HG02798 (cell line): ENCODE data around the gene GFOD1.
A peak's percentile ranks its signal among the peaks of the same experiment; 100 is the strongest.

Experiments
- ATAC-seq: cut with Tn5 transposase; IDR thresholded peaks from one replicate; pipeline ENCODE4 v1.9.1; 2021; ENCODE audit warnings: mild to moderate bottlenecking; ENCODE audit not compliant: unreplicated experiment, poor library complexity

The GFOD1 gene

DNA sequence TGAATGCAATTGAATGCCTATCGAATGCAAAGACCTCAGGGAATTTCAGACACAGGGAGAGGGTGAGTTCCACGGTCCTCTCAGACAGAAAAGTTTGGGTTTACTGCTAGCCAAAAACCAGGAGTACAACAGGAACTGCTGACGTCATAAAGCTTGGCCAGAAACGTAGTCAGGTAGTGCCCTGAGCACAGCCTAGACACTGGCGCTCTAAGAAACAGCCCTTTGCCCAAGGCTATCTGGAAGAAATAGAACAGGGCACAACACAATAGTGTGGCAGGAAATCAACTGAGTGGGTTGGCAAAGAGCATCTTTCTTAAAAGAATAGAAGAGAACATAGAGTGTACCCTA lies 58.0 kb downstream of the GFOD1 start:
- no peak for ATAC-seq

DNA sequence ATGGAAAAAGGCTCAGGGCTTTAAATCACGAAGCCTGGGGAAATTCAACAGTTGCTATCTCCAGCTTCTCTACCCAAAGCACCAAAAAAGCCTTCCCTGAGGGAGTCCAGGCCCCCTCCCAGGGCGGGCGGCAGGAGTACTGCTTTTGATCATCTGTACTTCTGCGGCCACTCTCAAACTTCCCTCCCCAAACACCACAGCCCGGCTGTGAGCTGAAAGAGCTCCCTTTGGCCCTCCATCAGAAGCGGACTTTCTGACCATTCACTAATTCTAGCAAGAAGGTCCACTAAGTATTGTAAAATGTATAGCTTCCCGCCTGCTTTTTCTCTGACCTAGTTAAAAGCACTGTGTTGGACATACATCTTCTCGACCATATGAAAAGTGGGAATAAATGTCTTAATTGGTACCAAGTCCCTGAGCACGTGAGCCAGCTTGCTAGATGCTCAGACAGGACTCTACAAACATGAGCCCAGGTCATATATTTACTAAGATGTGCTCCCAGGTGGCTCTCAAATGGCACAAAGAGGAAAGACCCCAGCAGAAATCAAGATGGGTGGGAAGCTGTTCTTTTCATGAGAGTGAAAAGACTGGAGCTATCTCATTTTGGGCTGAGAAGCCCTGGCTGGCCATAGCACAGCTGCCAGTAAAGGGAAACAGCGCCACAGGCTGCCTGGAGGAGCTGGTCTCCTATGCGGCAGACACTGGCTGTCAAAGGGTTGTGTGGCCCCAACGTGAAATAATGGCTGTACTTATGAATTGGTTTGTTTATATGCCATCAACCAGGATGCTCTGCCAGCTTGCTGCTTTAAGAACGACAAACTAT lies 58.6 kb downstream of the GFOD1 start:
- peak; percentile 26 for ATAC-seq

DNA sequence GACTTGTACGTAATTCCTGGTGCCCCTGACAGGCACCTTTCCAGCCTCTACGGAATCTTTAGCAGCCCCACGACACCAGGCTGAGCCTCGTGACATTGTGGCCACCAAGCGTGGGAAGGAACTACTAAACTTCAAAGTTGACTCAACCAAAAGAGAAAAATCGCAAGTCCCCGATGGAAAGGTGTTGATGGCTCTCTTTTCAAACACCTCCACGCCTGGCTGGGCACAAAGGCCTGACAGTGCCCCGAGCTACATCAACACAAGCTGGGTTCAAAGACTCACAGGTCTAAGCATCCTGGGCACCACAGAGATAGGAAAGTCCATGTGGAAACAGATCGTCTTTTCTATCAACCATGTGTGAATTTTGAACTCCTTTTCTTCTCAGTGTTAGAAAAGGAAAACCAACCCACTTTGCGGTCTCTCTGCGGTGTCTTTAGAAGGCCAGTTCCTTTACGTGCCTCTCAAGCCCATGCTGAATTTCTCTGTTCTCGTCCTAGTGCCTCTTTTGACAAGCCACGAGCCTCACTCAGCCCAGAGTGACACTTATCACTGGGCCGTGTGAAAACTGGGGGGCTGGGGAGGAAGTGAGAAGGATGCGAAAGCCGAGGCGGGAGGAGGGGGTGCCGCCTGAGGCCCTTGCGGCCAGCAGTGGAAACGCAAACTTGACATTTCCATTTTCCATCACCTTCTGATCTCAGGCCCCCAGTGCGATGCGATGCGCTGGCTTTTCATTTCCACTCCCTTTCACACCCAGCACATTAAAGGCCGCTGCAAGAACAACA lies 59.4 kb downstream of the GFOD1 start:
- peak; percentile 71 for ATAC-seq

DNA sequence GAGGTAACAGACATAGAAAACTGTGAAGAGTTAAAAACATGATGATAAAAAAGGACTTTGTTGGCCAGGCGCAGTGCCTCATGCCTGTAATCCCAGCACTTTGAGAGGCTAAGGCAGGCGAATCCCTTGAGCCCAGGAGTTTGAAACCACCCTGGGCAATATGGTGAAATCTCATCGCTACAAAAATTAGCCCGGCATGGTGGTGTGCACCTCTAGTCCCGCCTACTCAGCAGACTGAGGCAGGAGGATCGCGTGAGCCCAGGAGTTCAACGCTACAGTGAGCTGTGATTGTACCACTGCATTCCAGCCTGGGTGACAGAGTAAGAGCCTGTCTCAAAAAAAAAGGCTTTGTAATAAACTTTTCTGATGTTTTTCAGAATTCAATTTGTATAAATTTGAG lies 60.1 kb downstream of the GFOD1 start:
- ATAC-seq: no peak

DNA sequence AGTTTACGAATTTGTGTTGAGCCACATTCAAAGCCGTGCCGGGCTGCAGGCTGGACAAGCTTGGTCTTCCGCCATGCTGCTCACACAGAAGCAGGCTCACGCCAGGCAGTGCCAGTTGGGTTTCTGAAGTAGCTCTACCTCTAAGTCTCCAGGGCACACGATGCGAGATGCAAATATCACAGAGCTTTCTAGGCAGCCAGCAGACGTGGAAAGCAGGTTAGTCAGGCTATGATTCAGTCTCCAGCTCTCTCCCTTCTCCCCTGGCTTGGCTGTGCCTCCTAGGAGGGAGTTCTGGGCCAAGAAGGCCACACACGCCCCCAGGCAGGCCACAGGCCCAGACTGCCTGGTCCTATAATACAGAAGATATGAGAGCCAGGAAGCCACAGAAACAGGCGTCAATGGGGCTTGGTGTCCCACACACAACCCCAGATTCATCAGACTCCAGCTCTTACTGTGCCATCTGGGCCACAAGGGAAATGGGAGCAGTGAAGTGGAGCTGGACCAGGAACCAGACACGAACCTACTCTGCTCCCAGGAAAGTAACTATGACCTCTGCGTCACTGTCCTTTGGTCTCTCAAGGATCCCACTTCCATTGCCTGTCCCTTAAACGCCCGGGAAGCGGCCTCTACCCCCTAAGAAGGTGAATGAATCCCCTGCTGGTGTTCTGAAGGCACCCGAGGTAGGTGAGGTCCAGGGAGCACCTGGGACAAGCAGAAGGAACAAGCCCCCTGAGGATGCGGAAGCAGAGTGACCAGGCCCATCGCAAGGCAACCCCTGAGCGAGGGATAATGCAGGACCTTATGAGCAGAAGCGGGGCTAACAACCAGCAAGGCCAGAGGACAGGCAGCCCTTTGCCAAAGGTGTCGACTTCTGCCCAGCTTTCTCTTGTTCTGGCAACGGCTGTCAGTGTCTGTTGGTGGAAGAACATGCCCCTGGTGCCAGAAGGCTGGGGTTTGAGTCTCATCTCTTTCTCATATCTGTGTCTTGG lies 61.2 kb downstream of the GFOD1 start:
- peak; percentile 8 for ATAC-seq

DNA sequence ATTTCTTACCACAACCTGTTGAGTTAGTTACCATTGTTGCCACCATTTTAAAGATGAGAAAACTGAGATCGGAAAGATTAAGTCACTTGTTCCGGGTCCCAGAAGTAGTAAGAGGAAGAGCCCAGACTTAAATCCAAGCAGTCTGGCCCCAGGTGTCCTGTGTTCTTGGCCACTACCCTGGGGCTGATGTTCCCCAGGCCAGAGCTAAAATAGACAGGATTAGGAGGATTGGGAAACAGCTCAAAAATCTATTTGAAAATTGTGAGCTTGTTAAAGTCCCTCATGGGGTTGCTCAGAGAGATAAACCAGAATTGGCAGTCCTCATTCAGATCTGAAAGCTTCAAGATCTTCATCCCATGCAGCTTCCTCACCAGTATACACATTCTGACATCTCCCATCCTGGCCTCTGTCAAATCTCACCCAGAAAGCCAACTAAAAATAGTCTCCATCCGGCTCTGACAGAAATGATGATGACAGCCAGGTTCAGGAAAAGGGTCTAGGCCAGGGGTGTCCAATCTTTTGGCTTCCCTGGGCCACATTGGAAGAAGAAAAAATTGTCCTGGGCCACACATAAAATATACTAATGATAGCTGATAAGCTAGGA lies 62.0 kb downstream of the GFOD1 start:
- no peak for ATAC-seq

DNA sequence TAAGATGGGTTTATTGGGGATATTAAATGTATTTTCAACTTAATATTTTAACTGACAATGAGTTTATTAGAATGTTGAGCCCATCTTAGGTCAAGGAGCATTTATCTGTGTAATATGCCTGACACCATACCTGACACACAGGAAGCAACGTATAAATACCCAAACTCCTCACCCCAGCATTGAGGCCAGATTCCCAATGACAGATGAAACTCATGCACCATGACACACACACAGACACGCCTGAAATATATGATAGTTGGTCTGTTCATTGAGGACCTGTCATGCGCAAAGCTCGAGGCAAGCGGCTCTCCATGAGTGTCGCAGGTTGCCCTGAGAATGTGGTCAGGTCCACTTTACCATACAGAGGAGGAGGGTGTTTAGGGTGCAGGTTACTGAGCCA lies 64.1 kb downstream of the GFOD1 start:
- no peak for ATAC-seq

DNA sequence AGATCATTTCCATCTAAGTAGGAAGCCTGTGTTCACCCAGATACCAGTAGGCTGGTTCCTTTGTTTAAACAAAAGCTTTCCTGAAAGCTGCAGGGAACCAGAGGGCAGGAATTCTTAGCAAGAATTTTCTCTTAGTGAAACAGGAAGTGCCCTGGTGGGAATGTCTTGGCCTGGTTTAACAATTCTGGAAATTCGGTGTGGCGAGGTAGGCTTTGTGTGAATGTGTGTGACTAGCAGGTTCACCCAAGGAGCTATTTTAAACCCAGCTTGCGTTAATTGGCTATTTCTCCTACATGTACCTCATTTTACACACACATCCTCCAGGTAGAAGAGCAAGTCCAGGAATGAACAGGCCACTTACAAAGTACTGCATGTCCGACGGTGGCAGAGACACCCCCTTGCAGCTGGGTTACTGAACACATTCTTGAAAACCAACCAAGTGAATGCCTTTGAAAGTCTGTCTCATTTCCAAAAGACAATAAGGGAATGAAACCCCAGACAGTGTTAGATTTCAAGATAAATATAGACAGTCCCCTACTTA lies 64.6 kb downstream of the GFOD1 start:
- ATAC-seq: no peak

DNA sequence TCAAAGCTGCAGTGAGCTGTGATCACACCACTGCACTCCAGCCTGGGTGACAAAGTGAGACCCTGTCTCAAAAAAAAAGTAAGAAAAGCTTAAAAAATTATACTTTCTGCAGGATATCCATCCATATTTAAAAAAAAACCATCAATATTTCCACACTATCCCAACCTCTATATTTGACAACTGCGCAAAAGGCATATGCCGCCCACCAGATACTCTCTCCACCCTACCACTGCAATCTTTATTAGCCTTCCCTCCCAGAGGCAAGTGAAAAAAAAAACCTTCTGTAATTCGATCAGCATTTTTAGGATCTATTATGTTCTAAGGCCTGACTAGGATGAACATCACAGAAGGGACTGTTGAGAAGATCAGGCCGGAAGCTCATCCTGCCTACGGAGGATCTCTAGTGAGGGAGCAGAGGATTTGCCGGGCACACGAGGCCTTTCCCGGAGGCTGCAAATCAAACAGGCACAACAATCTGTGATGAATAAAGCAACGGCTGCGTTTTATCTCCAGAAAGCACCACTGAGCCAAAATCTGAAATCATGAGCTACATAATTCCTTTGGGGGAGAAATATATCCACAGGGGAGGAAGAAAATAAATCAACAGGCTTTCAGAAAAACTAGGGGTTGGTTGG lies 65.9 kb downstream of the GFOD1 start:
- no peak for ATAC-seq

DNA sequence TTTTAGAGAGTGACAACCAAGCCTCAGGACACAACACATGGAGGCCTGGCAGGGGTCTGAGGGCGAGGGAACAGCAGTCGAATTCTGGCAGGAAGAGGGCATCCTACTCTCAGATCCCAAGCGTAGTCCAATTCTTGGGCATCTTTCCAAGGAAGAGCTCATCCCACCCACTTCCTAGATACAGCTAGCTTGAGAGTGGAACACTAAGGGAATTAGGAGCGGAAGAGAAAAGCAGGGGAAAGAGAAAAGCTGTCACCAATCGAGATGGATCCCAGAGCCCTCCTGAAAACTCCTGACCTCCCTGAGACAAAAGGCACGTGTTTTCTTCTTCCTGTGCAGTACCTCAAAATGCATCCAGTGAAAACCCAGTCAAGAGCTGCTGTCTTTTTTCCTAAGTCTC lies 67.1 kb downstream of the GFOD1 start:
- ATAC-seq: no peak

DNA sequence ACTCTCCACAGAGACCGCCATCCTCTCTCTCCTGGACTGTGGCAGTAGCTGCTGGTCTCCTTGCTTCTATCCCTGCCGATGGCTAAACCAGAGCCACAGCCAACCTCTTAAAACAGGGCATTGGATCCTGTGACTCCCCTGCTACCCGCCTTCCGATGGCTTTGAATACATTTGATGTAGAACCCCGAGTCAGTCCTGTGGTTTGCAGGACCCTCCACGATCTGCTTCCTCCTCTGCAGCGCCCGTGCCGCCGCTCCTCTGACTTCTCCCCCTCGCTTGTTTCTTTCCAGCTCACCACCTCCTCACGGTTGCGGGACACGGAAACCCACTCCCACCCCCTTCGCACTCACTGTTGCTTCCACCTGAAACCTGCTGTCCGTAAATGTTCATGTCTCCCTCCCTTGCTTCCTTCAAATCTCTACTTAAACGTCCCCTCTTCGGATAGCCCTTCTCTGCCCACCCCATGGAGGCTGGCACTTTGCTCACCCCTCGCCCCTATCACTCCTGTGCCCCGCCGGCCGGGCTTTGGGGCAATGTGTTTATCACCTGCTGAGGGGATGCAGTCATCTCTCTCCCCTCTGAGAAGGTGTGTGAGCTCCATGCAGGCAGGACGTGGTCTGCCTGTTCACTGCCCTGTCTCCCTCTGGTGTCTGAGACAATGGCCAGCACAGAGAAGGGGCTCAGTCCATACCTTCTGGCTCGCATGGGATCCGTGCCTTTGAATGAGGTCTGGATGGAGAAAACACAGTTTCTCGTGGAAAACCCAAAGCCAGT lies 67.8 kb downstream of the GFOD1 start:
- ATAC-seq: no peak

DNA sequence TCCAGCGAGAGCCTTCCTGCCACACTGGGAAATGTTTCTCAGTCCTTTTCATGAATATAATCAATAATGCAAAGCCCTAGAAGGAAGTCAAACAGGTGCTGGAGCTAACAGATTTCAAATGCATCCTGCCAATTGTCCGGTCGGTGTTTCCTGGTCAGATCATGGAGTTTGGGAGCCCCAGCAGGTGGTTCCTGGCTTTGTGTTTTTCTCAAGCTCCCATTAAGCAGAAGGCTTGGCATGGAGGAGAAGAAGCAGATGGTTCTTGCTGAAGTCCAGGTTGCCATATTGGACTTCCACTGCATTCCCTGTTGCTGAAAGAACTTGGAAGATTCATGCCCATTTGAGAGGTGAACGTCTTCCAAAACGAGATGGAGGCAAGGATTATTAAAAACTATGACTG lies 68.6 kb downstream of the GFOD1 start:
- ATAC-seq: no peak

DNA sequence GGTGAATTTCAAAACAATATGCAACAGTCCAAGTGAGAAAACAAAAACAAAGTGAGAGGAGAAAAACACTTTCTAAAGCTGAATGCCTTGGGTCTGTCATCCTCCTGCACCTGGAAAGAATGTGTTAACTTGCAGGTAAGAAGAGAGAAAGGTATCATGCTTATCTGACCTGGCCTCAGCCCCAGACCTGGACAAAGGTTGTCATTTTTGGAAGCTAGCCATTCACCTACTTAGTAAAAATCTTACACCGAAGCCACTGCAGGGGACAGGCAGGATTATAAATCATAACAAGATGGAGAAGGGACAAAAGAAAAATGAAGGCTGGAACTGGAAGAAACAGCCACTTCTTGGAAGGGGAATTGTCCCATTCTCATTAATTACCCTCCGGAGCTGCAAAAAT lies 69.4 kb downstream of the GFOD1 start:
- no peak for ATAC-seq

DNA sequence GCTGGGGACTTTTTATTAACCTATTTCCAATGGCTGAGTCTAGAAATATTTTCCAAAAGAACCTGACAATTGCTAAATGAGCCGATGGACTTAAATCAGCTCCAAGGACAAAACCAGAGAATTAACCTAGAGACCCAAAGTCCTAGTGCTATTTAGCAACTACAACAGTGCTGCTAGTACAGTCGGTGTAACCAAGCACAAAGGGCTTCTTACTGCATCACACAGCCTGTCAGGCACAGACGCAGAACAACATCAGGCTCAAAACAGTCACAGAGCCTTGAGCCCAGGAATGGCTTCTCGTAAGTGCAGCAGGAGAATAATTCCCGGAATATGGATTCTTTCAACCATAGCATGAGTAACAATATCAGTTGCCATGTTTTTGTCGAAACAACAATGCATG lies 70.0 kb downstream of the GFOD1 start:
- no peak for ATAC-seq

DNA sequence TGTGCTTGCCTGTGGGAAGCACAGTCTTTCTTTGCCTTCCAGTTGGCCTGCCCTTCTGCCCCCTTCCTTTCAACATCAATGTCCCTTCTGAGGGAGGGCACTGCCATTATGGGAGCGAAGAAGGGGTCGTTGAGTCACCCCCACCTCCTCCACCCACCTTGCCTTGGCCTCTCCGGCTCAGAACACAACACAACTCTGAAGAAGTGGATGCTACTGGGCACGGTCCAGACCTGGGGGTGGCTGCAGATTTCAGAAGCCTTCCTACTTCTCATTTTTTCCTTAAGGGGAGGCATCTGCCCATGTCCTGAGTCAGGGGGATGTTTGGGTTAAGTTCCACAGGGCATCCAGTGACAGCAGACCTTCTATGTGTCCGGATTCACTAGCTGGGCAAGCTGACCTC lies 72.1 kb downstream of the GFOD1 start:
- no peak for ATAC-seq

DNA sequence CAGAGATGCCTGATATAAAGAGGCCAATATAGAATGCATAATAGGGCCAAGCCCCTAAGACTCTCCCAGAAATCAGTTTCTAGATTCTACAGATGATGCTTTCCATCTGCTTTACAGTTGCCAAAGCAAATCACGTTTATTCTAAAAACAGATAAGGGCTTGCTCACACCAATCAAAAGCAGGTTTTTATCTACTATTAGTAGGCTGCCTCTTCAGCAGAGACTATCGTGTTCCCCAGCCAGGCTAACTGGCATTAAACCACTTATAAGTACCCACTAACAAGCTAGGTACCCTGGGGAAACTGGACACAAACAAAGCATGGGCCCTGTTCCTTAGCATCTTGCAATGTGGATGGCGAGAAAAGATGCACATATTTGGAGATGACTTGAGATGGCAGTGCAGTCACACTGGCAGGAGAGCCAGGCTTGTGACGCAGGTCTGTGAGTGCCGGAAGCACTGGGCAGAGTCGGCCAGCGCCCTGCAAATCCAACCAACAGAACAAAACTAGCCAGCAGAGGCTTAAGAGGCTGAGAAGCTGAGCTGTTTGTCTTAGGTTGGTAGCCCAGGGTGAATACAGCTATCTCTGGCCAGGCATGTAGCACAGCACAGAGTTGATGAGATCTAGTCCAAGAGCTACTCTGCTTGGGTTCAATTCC lies 73.4 kb downstream of the GFOD1 start:
- no peak for ATAC-seq

DNA sequence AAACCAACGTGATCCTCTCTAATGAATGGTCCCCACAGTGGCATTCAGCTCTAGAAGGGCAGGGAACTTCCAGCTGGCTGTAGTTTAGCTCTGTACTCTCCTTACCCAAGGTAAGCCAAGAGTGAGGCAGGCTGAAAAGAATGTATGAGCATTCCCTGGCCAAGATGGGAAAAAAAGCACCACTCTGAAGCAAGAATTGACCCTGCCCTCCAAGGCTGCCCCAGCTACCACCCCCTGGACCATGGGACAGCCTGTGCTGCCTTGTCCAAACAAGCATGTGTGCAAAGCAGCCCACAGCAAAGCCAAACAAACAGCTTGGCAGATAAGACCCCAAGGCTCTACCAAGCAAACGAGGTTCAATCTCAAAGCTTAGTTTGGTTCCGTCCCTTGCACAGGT lies 73.9 kb downstream of the GFOD1 start:
- ATAC-seq: no peak
